ENCODE results near the gene NDUFS7.

- TF ChIP-seq ZNF274 (IDR thresholded peaks at IDR 0.05; ENCODE audit: low read depth, low read length) (no peak), SUZ12 (IDR thresholded peaks at IDR 0.05; ENCODE audit: extremely low read depth, insufficient read depth, insufficient read length) (no peak)
These were observed 36.9 kb downstream of the NDUFS7 start for GRCh38 chr19:1420590-1420989.

Data from NT2/D1 (cell line).